Measurements from ENCODE around the gene CES2.

DNA sequence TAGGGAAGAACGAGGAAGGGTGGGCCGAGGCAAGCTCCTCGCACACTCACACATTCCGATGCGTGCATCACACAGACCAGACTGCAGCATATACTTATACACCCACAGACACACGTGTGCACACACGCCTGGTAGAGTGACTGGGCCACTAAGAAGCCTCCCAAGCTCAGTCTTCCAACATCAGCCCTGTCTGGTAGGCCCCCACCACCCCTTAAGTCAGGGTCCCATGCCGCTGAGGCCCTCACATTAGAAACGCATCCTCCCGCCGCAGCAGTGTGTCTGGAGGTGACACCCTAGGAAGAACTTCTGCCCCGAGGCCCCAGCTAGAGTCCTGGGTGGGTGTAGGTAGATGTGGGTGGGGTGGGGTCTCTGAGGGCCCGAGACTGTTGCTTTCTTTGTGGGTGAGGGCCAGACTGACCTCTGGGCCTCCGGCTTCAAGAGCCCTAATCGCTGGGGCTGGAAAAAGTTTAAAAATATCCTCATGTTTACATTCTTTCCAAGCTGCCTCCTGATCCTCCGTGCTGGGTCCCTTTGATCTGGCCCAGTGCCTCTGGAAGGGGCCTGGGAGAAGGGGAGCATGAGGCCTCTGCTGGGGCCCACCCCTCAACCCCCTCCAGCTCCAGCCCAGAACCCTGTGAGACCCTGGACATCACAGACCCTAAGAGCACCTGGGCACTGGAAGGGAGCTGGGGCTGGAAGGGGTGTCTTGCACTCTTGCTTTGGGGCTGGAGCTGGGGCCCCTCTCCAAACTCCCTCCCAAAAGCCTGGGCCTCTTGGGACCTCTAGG, 30.3 kb upstream of the CES2 start:
- TF ChIP-seq POLR2A (IDR thresholded peaks at IDR 0.05), result no peak
- TF ChIP-seq, protein P1, sequence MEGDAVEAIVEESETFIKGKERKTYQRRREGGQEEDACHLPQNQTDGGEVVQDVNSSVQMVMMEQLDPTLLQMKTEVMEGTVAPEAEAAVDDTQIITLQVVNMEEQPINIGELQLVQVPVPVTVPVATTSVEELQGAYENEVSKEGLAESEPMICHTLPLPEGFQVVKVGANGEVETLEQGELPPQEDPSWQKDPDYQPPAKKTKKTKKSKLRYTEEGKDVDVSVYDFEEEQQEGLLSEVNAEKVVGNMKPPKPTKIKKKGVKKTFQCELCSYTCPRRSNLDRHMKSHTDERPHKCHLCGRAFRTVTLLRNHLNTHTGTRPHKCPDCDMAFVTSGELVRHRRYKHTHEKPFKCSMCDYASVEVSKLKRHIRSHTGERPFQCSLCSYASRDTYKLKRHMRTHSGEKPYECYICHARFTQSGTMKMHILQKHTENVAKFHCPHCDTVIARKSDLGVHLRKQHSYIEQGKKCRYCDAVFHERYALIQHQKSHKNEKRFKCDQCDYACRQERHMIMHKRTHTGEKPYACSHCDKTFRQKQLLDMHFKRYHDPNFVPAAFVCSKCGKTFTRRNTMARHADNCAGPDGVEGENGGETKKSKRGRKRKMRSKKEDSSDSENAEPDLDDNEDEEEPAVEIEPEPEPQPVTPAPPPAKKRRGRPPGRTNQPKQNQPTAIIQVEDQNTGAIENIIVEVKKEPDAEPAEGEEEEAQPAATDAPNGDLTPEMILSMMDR (IDR thresholded peaks at IDR 0.05), result no peak

Data from thyroid gland (tissue), 4 donors.